ENCODE results near the gene LYSMD4. TPM values are rescaled to one million over a fixed set of nuclear protein-coding genes. Genes with fewer than 3 reads are reported as not detected.
"Not testable (repeated sequence)": the region's sequence is repeated elsewhere in the genome, so short reads cannot be mapped to it uniquely, and the experiment has no call there.

LYSMD4 gene
- total RNA-seq, 1 donor from 2014 or later: 16.4 TPM

DNA sequence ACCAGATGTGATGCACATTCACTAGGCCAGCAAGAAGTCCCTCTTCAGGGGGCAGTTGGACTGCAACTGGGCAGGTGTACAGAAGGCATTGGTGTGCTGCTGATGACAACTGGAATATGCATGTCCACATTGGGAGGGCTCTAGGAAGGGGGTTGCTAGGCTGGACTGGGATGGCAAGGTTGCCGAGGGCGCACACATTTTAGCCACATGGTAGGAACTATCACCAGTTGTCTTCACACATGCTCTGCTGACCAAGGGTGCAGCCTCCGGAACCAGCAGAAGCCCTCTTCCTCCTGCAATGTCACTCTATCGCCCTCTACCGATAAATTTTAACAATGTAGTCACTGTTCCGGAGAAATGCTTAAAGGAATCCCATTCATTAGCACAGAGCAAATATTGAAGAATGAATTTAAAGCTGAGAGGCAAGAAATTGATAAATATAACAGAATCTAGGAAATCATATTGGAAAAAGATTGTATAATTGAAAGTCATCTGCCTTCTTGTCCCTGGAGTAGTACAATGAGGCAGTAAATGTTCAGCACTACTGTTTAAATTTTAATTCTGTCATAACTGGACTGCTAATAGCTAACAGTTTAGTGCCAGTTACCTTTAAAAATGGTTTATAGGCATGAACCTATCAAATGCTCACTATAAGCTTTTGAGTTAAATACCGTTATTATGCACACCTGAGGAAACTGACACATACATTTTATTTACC lies 22.6 kb upstream of the LYSMD4 start:
- Mint-ChIP-seq H3K27me3 (ENCODE audit: low read depth) (no peaks in the 10 kb centered on the region), H3K27ac (ENCODE audit: unreplicated experiment) (no peak overlapping the region), H3K36me3 (ENCODE audit: low read depth) (no peaks in the 10 kb centered on the region), H3K4me1 (peaks cover 5% of the 10 kb centered on the region), H3K9me3 (no peaks in the 10 kb centered on the region), H3K4me3 (no peak overlapping the region)
- peak; percentile 24 for DNase-seq (ENCODE audit: low read depth, low spot score)
- TF ChIP-seq, protein P1, sequence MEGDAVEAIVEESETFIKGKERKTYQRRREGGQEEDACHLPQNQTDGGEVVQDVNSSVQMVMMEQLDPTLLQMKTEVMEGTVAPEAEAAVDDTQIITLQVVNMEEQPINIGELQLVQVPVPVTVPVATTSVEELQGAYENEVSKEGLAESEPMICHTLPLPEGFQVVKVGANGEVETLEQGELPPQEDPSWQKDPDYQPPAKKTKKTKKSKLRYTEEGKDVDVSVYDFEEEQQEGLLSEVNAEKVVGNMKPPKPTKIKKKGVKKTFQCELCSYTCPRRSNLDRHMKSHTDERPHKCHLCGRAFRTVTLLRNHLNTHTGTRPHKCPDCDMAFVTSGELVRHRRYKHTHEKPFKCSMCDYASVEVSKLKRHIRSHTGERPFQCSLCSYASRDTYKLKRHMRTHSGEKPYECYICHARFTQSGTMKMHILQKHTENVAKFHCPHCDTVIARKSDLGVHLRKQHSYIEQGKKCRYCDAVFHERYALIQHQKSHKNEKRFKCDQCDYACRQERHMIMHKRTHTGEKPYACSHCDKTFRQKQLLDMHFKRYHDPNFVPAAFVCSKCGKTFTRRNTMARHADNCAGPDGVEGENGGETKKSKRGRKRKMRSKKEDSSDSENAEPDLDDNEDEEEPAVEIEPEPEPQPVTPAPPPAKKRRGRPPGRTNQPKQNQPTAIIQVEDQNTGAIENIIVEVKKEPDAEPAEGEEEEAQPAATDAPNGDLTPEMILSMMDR (conservative IDR thresholded peaks at IDR 0.05): peak; percentile 82

DNA sequence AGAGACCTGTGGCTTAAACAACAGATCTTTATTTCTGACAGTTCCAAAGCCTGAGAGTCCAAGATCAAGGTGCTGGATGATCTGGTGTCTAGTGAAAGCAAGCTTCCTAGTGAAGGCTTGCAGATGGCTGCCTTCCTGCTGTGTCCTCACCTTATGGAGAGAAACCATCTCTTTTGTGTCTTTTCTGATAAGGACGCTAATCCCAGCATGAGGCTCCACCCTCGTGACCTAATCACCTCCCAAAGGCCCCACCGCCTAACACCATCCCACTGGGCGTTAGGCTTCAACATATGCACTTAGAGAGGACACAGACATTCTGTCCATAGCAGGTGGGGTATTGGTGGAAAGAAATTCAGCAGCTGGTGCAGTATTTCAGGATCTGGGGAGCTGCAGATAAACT lies 19.8 kb upstream of the LYSMD4 start:
- Mint-ChIP-seq H3K27ac (ENCODE audit: unreplicated experiment) (no peak overlapping the region), H3K9me3 (no peaks in the 10 kb centered on the region), H3K36me3 (ENCODE audit: low read depth) (no peaks in the 10 kb centered on the region), H3K4me3 (no peak overlapping the region), H3K27me3 (ENCODE audit: low read depth) (no peaks in the 10 kb centered on the region), H3K4me1 (peaks cover 5% of the 10 kb centered on the region)
- no peak for DNase-seq (ENCODE audit: low read depth, low spot score)
- TF ChIP-seq, protein P1 (conservative IDR thresholded peaks at IDR 0.05): no peak

GRCh38 chr15:99752556-99752955 lies 19.3 kb upstream of the LYSMD4 start:
- no peaks in the 10 kb centered on the region for H3K27me3 Mint-ChIP-seq (ENCODE audit: low read depth)
- no peak overlapping the region for H3K27ac Mint-ChIP-seq (ENCODE audit: unreplicated experiment)
- TF ChIP-seq, protein P1 (conservative IDR thresholded peaks at IDR 0.05): no peak
- H3K4me3 Mint-ChIP-seq: no peak overlapping the region
- no peaks in the 10 kb centered on the region for H3K9me3 Mint-ChIP-seq
- no peaks in the 10 kb centered on the region for H3K36me3 Mint-ChIP-seq (ENCODE audit: low read depth)
- peaks cover 5% of the 10 kb centered on the region for H3K4me1 Mint-ChIP-seq
- no peak for DNase-seq (ENCODE audit: low read depth, low spot score)

GRCh38 chr15:99750326-99750725 lies 17.1 kb upstream of the LYSMD4 start:
- H3K4me3 Mint-ChIP-seq; H3K9me3 Mint-ChIP-seq; DNase-seq (ENCODE audit: low read depth, low spot score); H3K27me3 Mint-ChIP-seq (ENCODE audit: low read depth); H3K4me1 Mint-ChIP-seq; H3K27ac Mint-ChIP-seq (ENCODE audit: unreplicated experiment); H3K36me3 Mint-ChIP-seq (ENCODE audit: low read depth): not testable (repeated sequence)

DNA sequence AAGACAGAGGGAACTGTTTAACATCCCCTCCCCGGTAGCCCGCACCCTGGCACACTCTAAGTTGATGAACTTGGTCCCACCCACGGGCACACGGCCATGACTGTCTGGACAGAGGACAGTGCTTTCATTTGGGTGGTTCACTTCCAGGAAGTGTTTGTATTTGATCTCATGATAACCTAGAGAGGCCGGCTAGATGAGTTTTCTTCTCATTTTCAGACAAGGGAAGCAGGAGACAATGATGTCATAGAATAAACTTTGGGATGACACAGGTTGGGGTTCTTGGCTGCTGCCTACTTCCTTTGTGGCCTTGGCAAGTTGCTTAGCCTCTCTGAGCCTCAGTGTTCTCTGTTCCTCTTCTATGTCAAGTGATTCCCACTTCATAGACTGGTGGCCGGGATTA lies 16.1 kb upstream of the LYSMD4 start:
- TF ChIP-seq, protein P1 (conservative IDR thresholded peaks at IDR 0.05): no peak
- DNase-seq (ENCODE audit: low read depth, low spot score): no peak
- Mint-ChIP-seq H3K27ac (ENCODE audit: unreplicated experiment) (no peak overlapping the region), H3K27me3 (ENCODE audit: low read depth) (no peaks in the 10 kb centered on the region), H3K4me1 (no peaks in the 10 kb centered on the region), H3K4me3 (no peak overlapping the region), H3K9me3 (no peaks in the 10 kb centered on the region), H3K36me3 (ENCODE audit: low read depth) (no peaks in the 10 kb centered on the region)

- Mint-ChIP-seq H3K27me3 (ENCODE audit: low read depth) (no peaks in the 10 kb centered on the region), H3K27ac (ENCODE audit: unreplicated experiment) (no peak overlapping the region), H3K4me3 (no peak overlapping the region), H3K4me1 (no peaks in the 10 kb centered on the region), H3K36me3 (ENCODE audit: low read depth) (no peaks in the 10 kb centered on the region), H3K9me3 (no peaks in the 10 kb centered on the region)
- DNase-seq (ENCODE audit: low read depth, low spot score): no peak
- TF ChIP-seq, protein P1 (conservative IDR thresholded peaks at IDR 0.05): no peak
Observed at GRCh38 chr15:99745370-99746086, 12.3 kb upstream of the LYSMD4 start.
